DOHH2 (cell line): ENCODE results near the gene GADD45A.

ENCODE experiments used
- H3F3A ChIP-seq: fragments of 200-600 bp; sonication (generic), shearing (Covaris generic); 2 replicates; pipeline ENCODE4 v1.6.0; 2016; ENCODE audit warnings: antibody characterized with exemption, mild to moderate bottlenecking; ENCODE audit not compliant: control insufficient read depth, insufficient read depth
- H3K27ac ChIP-seq: fragments of 200-600 bp; sonication (generic); 2 replicates; pipeline ENCODE4 v1.5.1; 2014; ENCODE audit warnings: low read depth, mild to moderate bottlenecking, low read length, moderate library complexity
- H3K27me3 ChIP-seq: fragments of 200-600 bp; sonication (generic); 2 replicates; pipeline ENCODE4 v1.6.1; 2014; ENCODE audit warnings: mild to moderate bottlenecking, low read length, mixed read lengths; ENCODE audit not compliant: control insufficient read depth
- H3K36me3 ChIP-seq: fragments of 200-600 bp; sonication (generic); 2 replicates; pipeline ENCODE4 v1.6.1; 2014; ENCODE audit warnings: mild to moderate bottlenecking, low read length, moderate library complexity, mixed read lengths; ENCODE audit not compliant: control insufficient read depth
- H3K4me1 ChIP-seq: fragments of 200-600 bp; sonication (generic); 2 replicates; pipeline ENCODE4 v1.6.1; 2014; ENCODE audit warnings: mild to moderate bottlenecking, low read length, mixed read lengths; ENCODE audit not compliant: control insufficient read depth
- H3K4me2 ChIP-seq: fragments of 200-600 bp; sonication (generic); 2 replicates; pipeline ENCODE4 v1.6.0; 2014; ENCODE audit warnings: mild to moderate bottlenecking, low read length, moderate library complexity
- H3K4me3 ChIP-seq: fragments of 200-600 bp; sonication (generic); 2 replicates; pipeline ENCODE4 v1.5.1; 2014; ENCODE audit warnings: mild to moderate bottlenecking, low read length, mixed read lengths
- H3K79me2 ChIP-seq: fragments of 200-600 bp; sonication (generic); 2 replicates; pipeline ENCODE4 v1.6.1; 2014; ENCODE audit warnings: mild to moderate bottlenecking, low read length, mixed read lengths; ENCODE audit not compliant: control insufficient read depth
- H3K9me2 ChIP-seq: fragments of 200-600 bp; sonication (generic); replicated peaks from 2 replicates; pipeline ENCODE4 v1.6.1; 2014; ENCODE audit warnings: mild to moderate bottlenecking, low read length, mixed read lengths; ENCODE audit not compliant: control insufficient read depth
- H3K9me3 ChIP-seq: fragments of 200-600 bp; sonication (generic); 2 replicates; pipeline ENCODE4 v1.6.1; 2014; ENCODE audit warnings: antibody characterized with exemption, low read length, mixed read lengths; ENCODE audit not compliant: control insufficient read depth, insufficient read depth
- H4K20me1 ChIP-seq: fragments of 200-600 bp; sonication (generic); 2 replicates; pipeline ENCODE4 v1.6.0; 2014; ENCODE audit warnings: low read depth, mild to moderate bottlenecking, antibody characterized with exemption, low read length, moderate library complexity; ENCODE audit not compliant: control insufficient read depth, insufficient read depth
- EZH2phosphoT487 ChIP-seq: fragments of 200-600 bp; sonication (generic); IDR thresholded peaks from 2 replicates; pipeline ENCODE4 v1.6.1; 2017; ENCODE audit warnings: borderline replicate concordance, mild to moderate bottlenecking, antibody characterized with exemption, low read length, moderate library complexity, mixed read lengths
- TF ChIP-seq, protein P1 (sequence below): fragments of 200-600 bp; sonication (generic); IDR thresholded peaks from one replicate; pipeline ENCODE4 v1.5.1; 2014; ENCODE audit warnings: antibody characterized with exemption, mild to moderate bottlenecking, low read depth, low read length; ENCODE audit not compliant: poor library complexity, severe bottlenecking

The GADD45A gene

GRCh38 chr1:67648582-67649326, 36.2 kb upstream of the GADD45A start:
- Histone ChIP-seq H3K4me1 (no peaks in the 10 kb centered on the region), H3K36me3 (no peaks in the 10 kb centered on the region)

GRCh38 chr1:67650061-67650460, 34.9 kb upstream of the GADD45A start:
- Histone ChIP-seq H3K36me3 (no peaks in the 10 kb centered on the region), H3K79me2 (no peaks in the 10 kb centered on the region), H3K4me1 (no peaks in the 10 kb centered on the region), H3F3A (no peaks in the 10 kb centered on the region), H3K4me2 (no peak overlapping the region), H4K20me1 (no peaks in the 10 kb centered on the region), H3K27me3 (peaks cover 7% of the 10 kb centered on the region; the same call in 1 of the 2 replicates), H3K27ac (no peak overlapping the region), H3K4me3 (no peak overlapping the region), H3K9me3 (no peaks in the 10 kb centered on the region), H3K9me2 (no peaks in the 10 kb centered on the region)
- TF ChIP-seq EZH2phosphoT487: no peak
- TF ChIP-seq, protein P1, sequence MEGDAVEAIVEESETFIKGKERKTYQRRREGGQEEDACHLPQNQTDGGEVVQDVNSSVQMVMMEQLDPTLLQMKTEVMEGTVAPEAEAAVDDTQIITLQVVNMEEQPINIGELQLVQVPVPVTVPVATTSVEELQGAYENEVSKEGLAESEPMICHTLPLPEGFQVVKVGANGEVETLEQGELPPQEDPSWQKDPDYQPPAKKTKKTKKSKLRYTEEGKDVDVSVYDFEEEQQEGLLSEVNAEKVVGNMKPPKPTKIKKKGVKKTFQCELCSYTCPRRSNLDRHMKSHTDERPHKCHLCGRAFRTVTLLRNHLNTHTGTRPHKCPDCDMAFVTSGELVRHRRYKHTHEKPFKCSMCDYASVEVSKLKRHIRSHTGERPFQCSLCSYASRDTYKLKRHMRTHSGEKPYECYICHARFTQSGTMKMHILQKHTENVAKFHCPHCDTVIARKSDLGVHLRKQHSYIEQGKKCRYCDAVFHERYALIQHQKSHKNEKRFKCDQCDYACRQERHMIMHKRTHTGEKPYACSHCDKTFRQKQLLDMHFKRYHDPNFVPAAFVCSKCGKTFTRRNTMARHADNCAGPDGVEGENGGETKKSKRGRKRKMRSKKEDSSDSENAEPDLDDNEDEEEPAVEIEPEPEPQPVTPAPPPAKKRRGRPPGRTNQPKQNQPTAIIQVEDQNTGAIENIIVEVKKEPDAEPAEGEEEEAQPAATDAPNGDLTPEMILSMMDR: no peak

More at GRCh38 chr1:67648582-67649326, 36.2 kb upstream of the GADD45A start:
- Histone ChIP-seq H3K27ac (no peak overlapping the region), H3K9me2 (no peaks in the 10 kb centered on the region), H3K4me2 (no peak overlapping the region), H3K4me3 (no peak overlapping the region), H3K9me3 (no peaks in the 10 kb centered on the region), H3K27me3 (peaks cover 7% of the 10 kb centered on the region; the same call in 1 of the 2 replicates), H3K79me2 (no peaks in the 10 kb centered on the region), H4K20me1 (no peaks in the 10 kb centered on the region), H3F3A (no peaks in the 10 kb centered on the region)
- TF ChIP-seq, protein P1: no peak
- no peak for TF ChIP-seq EZH2phosphoT487

GRCh38 chr1:67651031-67651430, 34.0 kb upstream of the GADD45A start:
- Histone ChIP-seq H3K4me2 (no peak overlapping the region), H3F3A (no peaks in the 10 kb centered on the region), H3K27me3 (peaks cover 7% of the 10 kb centered on the region; the same call in 1 of the 2 replicates), H3K4me3 (no peak overlapping the region), H3K27ac (no peak overlapping the region), H3K4me1 (no peaks in the 10 kb centered on the region), H3K9me2 (no peaks in the 10 kb centered on the region), H4K20me1 (no peaks in the 10 kb centered on the region), H3K36me3 (no peaks in the 10 kb centered on the region), H3K9me3 (no peaks in the 10 kb centered on the region), H3K79me2 (no peaks in the 10 kb centered on the region)
- TF ChIP-seq EZH2phosphoT487: no peak
- TF ChIP-seq, protein P1: no peak
